Fibroblast of skin of abdomen (primary cell): ENCODE measurements around the gene NBPF3.
"Not testable (repeated sequence)": the region's sequence is repeated elsewhere in the genome, so short reads cannot be mapped to it uniquely, and the experiment has no call there.

ENCODE experiments used
- DNase-seq: peaks from one replicate; pipeline ENCODE4 v3.0.0-alpha.2; 2013

NBPF3 gene

DNA sequence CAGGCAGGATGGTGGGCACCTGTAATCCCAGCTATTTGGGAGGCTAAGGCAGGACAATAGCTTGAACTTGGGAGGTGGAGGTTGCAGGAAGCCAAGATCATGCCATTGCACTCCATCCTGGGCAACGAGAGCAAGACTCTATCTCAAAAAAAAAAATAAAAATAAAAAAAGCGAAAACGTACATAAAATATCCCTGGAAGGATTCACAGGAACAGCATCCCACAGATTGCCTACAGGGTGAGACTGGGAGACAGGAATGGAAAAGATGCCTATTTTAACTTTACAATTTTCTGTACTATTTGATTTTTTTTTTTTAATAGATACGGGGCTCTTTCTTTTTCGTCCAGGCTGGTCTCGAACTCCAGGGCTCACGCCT is 604 bp upstream of the NBPF3 start:
- no peak for DNase-seq

DNA sequence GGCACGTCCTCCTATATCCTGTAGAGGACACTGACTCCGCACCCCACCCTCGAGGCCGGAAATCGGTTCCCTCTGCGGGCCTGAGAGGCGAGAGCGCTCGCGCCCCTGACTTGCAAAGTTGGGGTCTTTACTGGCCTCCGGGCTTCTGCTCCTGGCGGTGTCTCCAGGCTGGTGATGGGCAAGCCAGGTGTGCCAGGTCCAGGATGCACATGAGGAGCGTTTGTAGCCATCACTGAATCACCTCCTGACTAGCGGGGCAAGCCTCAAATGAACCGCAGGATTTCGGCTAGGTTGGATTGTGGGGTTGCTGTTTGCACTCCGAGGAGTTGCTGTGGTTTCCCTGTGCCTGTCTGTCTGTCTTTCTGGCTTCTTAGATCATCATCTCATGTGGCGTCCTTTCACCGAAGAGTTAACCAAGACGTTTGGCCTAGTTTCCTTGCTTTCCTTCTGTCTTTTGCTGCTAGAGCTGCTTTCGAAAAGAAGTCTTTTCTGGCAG is 741 bp downstream of the NBPF3 start:
- not testable (repeated sequence) for DNase-seq

DNA sequence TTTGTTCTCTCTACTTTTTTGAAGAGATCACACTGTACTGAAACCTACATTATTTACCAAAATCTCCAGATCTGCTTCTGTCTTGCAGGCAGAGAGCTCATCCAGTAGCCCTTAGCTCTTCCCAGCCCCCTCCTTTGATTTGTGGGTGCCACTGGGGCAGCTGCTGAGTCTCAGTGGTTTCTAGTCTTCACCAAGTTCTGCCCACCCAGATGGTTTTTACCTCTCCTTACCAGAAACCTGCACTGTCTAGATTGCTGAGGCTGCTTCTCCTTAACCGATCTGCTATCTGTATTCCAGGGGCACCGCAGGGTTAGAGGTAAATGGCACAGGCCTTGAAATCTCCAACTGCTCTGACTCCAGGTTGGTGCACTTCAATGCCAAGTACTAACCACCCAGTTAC is 6.7 kb downstream of the NBPF3 start:
- DNase-seq = not testable (repeated sequence)

DNA sequence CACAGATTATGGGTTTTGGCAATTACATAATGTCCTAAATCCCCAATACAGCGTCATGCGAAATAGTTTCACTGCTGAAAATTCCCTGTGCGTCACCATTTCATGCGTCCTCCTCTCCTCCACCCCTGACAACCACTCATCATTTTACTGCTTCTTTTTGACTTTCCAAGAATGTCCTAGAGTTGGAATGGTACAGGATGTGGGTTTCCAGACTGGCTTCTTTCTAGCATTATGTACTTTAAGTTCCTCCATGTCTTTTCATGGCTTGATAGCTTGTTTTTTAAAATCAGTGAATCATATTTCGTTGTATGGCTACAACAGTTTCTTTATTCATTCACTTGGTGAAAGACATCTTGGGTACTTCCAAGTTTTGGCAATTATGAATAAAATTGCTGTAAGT is 7.4 kb downstream of the NBPF3 start:
- no peak for DNase-seq

DNA sequence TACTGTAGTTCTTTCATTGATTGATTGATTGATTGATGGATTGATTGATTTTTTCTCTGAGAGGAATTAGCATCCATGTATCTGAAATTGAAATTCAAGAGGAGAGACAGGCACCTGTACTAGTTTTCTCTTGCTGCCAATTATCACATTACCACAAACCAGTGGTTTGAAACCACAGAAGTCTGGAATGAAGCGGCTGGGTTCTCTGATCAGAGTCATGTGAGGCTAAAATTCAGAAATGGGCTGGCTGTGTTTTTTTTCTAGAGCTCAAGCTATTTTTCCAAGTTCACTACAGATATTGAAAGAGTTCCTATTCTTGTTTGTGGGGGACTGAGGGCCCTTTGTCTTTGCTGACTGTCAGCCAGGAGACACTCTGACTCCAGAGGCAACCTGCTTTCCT is 10.0 kb downstream of the NBPF3 start:
- DNase-seq = peak; percentile 56

DNA sequence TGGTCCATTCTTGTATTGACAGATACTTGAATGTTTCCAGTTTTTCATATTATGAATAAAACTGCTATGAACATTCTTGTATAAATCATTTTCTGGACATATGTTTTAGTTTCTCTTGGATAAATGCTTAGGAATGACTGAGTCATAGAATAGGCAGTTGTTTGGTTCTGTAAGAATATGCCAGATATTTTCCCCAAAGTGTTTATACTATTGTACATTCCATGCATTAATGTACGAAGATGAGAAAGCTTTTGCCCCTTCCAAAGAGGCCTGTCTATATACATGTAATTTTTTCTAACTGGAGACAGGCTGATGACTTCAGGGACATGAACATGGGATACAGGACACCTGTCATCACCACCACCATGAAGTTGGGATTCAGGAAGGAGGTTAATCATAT is 11.3 kb downstream of the NBPF3 start:
- peak; percentile 89 for DNase-seq

DNA sequence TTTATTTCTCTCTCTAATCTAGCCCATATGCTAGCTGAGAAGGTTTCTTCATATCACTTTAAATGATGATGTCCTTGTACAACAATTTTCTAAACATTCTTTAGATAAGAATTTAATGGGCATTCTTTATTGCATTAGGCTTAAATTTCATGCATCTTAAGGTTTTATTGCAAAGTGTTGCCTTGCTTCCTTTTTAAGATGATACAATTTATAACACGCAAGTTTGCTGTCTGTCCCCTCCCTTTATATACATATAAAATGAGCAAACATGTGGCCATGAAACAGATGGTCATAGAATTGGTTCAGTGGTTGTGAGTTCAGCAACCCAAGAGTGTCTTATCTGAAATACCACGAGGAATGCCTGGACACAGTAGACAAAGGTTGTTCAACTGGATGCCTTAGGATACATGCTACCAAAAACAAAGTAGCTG is 12.1 kb downstream of the NBPF3 start:
- peak; percentile 50 for DNase-seq

DNA sequence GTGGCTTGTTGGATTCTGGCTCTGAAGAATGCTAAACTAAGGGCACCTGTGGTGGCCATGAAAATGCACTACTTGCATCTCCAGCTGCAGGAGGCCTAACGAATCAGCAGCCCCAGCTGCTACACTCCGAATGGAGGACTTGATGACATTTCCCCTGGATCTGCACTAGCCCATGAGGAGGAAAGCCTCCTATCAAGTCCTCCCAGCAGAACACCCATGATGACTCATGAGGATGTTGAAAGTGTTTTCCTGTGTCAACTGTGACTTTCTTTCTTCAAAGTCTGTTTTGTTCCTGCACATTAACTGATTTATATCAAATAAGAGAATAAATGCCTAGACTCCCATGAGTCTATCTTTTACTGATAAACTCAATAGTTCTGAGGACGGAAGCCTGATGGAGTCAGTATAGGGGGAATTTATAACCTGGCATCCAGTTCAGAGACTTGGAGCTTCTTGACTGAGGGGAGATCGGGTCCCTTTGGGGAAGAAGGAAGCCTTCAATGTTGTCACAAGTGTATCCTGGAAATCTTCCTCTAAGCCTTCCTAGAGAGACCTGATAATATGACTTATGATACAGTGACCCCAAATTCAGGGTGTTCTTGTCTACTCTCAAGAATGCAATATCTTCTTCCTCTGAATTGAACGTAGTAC is 14.2 kb downstream of the NBPF3 start:
- DNase-seq = peak; percentile 74

DNA sequence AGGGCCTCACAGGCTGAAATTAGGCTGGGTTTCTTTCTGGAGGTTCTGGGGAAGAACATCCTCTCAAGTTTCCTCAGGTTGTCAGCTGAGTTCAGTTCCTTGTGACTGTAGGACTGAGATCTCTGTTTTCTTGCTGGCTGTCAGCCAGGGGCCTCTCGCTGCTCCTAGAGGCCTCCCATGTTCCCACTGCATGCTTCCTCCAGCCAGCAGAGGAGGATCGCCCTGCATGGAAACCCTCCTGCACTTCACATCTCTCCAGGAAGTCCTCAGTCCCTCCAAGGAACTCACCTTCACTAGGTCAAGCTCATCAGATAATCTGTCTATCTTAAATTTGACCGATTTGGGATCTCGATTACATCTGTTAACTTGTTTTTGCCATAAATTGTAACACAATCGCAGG is 15.0 kb downstream of the NBPF3 start:
- DNase-seq = not testable (repeated sequence)

DNA sequence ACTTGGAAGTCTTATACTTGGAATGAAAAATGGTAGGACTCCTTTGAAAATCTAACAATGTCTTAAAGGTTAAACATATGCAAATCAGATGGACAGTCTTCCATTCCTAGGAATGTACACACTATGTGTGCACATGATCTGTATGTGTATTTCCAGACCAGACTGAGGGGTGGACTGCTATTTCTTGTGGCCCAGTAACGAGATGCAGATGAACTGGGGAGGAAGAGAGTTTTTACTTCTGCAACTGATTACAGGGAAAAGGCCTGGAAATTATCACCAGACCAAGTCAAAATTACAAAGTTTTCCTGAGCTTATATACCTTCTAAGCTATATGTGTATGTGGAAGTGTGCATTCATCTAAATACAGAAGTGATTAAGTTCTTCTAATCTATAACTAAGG is 17.7 kb downstream of the NBPF3 start:
- no peak for DNase-seq

DNA sequence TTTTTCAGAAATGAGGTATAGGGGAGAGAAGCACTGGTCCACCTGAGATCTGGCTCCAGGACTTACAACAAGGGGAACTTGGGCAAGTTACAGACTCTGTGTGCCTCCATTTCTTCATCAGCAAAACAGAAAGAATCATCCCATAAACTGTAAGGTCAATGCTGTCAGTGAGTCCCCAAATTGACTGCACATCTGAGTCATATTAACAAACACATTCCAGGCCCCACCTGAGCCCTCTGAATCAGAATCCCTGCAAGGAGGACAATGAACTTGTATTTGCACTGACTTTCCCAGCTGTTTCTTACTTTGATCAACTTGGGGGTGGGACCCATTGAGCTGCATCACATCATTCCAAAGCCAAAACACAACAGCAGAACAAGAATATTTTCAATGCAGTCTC is 25.2 kb downstream of the NBPF3 start:
- DNase-seq = not testable (repeated sequence)

DNA sequence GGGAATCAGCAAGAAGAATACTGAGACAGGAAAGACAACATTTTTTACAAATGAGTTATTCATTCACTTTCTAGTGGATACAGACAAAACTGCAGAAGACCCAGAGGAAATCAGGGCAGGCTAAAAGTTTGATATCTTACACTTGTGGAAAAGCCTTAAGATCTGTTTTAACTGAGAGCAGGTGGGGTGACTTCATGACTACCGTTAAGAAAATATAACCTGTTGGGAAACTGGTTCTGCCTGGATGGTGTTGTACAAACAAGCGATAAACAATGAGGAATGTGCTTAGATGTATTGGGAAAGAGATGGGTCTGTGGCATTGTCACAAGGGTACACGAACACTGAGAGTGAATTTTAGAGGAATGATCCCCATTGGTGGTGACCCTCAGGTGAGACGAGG is 28.0 kb downstream of the NBPF3 start:
- DNase-seq = not testable (repeated sequence)

DNA sequence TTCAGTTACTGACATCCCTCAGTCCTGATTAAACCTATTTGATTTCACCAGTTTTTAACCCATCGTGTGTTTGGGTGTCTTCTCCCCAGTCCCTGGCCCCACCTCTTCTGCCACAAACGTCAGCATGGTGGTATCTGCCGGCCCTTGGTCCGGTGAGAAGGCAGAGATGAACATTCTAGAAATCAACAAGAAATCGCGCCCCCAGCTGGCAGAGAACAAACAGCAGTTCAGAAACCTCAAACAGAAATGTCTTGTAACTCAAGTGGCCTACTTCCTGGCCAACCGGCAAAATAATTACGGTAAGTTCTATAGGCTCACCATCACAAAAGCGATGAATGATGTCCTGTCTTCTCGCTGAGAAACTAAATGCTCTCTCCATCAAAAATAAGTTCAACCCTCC is 28.7 kb downstream of the NBPF3 start:
- DNase-seq = peak; percentile 17

DNA sequence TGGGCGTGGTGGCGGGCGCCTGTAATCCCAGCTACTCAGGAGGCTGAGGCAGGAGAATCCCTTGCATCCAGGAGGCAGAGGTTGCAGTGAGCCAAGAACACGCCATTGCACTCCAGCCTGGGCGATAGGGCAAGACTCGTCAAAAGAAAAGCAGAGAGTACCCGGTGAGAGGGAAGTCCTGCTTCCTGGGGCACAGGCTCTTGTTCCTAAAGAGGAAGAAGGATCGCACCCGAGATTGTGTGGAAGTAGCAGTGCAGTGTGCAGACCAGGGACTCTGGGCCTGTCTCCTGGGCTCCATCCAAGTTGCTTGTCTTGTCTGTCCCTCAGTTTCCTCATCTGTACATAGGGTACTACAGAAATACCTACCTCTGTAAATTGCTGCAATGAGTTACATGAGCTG is 29.6 kb downstream of the NBPF3 start:
- DNase-seq = no peak

DNA sequence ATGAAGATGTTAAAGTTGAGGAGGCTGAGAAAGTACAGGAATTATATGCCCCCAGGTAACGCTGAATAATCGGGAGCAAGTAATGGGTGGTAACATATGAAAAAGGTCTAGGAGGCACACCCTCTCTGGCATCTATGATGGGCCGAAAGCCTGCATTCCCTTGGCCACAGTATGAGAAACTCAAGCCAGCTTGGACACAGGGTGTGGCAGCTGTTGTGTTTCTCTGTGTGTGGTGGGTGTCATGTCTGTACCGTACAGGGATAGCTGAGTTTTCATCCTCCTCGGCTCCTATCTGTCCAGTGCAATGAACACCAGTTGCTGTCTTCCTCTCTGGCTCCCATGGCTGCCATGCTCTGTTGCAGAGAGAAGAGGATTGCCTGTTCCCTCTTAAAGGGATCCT is 32.9 kb downstream of the NBPF3 start:
- no peak for DNase-seq

DNA sequence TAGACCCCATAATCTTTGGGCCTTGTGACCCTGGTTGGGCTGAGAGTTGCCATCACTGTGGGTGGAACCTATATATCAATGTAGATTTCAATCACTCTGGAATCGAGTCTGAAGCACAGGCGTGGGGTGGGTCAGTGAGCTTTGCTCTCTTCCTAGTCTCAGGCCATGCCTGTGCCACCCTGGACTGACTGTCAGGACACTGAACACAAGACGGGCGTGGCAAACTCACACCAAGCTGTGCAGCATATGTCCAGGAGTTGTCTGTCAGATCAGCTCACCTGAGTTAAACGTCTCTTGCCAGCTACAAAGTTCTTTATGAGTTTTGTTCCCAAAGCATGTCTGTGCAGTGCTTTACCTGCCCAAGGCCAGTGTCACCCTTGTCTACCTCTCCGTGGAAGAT is 38.4 kb downstream of the NBPF3 start:
- no peak for DNase-seq

DNA sequence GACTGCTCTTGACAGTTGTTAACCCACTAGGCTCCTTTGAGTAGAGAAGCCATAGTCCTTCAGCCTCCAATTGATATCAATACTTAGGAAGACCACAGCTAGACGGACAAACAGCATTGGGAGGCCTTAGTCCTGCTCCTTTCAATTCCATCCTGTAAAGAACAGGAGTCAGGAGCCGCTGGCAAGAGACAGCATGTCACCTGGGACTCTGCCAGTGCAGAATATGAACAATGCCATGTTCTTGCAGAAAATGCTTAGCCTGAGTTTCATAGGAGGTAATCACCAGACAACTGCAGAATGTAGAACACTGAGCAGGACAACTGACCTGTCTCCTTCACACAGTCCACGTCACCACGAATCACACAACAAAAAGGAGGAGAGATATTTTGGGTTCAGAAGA is 43.9 kb downstream of the NBPF3 start:
- not testable (repeated sequence) for DNase-seq

DNA sequence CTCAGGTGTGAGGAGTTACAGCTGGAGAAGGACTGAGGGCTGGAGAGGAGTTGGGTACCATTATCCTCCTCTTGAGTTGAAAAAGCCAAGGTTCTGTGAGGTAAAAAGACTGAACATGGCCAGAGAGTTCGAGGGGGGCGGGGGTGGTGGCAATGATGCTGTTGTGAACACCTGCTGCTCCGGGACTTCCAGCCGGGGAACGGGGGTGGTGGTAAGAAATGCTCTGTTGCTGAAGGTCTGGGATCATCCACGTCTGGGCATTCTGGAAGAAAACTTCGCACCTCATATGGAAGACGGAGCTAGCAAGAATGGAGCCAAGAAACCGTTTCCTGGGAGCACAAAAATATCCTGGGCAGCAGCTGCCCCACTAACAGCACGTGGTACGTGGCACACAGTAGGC is 49.2 kb downstream of the NBPF3 start:
- no peak for DNase-seq

DNA sequence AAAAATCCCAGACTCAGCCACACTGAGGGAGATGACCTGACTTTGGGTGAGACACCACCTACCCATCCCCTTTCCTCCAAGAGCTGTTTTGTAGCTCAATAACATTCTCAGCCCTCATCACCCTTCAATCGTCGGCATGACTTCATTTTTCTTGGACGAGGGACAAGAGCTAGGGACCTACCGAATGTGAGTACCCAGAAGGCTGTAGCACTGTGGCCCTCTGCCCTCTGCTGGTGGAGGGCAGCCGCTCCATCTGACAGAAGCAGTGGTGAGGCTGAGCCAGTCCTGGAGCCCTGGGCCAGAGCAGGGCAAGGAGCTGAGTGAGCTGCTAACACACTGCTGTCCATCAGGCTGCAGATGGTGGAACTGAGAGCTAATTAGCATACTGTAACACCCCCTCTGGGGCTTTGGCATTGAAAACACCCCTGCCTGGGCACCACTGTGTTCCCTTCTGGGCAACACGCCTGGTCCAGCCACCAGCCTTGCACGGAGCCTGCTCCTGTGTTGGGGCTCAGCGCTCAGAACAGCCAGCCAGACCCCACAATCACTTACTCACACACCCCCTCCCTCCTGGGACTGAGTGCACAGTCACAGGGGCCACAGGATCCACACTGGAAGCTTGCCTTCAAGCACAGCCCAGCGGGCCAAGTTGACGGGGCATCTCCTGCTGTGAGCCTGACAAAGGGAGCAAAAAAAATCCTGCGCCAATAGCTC is 51.0 kb downstream of the NBPF3 start:
- peak; percentile 64 for DNase-seq

DNA sequence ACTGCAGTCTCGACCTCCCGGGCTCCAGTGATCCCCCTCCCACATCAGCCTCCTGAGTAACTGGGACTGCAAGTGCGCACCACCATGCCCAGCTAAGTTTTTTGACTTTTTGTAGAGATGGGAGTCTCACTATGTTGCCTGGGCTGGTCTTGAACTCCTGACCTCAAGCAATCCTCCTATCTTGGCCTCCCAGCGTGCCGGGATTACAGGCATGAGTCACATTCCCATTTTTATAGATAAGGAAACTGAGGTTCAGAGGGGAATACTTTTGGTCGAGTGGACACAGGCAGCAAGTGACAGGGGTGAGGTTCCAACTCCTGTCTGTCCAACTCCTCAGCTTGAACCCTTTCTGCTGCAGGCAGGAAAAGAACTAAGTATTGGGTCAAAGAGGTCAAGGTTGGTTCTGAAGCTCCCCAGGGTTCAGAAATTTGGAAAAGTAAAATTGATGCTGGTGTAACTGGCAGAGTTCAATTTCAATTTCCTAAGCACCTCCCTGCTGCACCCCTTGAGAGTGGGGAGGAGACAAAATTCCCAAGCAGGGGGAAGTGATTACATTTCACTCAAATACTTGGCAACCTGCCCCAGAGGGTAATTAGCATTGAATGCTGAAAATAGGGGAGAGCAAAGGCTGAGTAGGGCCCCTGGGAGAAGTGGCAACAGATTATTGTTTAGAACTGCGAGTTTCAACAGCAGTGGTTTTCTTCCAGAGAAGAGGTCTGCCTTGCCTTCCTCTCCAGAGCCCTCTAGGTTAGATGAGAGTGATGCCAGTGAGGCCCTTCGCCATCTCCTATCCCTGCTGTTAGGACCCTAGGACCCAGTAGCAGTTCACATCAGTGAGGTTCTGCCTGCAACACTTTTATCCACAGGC is 51.8 kb downstream of the NBPF3 start:
- DNase-seq = peak; percentile 53

DNA sequence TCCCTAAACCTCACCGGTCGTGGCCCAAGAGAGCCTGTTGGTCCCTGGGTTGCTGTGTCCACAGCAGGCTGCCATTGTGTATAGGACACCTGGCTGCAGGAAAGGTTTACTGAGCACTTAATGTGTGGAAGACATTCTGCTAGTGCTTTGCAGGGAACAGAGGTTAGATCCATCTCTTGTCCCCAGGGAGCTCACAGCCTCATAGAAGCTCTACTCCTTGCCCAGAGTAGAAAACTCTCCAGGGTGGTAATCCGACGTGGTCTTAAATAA is 52.4 kb downstream of the NBPF3 start:
- no peak for DNase-seq

DNA sequence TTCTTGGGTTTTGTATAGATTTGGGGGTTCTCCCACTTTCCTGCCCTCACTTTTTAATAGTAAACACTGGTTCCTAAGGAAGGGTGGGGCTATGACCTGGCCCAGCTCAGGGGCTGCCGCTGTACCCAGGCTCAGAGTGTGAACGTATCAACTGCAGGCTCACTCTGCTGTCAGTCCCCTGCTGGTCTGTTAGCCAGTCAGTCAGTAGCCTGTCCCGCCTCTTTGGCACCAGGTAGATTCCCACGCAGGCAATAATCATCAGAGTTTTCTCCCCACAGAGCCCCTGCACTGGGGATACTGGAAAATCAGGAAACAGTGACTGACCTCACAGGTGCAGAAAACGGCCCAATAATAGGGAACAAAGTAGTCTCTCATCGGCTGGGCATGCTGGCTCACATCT is 54.3 kb downstream of the NBPF3 start:
- no peak for DNase-seq

DNA sequence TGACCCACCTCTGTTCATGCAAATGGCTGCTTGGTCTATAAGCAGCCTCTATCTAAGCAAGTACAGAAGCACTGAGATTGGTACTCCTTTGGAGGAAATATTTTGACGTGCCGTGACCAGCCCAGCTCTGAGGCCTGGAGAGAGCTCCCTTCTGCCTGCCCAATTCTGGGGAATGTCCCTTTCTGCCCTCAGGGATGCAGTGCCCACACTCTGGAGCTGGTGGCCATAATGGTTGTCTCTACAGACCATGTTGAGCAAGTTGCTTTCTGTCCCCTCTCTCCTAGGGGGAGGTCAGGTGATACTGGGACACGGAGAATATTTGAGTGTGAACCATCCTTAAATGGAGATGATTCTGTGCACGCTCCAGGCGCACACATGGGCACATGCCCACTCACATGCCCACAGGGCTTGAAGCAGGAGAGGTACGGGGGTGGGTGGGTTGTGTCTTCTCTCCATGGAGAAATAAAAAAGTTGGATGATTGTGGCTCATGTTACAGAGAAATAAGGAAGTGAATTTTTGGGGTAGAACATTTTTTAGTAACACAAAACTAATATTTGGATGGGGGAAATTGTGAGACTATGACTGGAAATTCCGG is 55.4 kb downstream of the NBPF3 start:
- no peak for DNase-seq
